Panc1 (cell line): ENCODE results near the gene NPEPL1. TPM values are rescaled to one million over a fixed set of nuclear protein-coding genes. Genes with fewer than 3 reads are reported as not detected.

Experiments
- ATAC-seq: fragments of 200-7000 bp; cut with Tn5 transposase; 2 replicates; pipeline ENCODE4 v1.9.1; 2020; ENCODE audit warnings: mild to moderate bottlenecking, moderate library complexity
- BruUV-seq: library from RNA; stranded (reverse); fragments of 400-500 nt; replicated peaks from 2 replicates; lab custom pipeline; 2021; lab: Mats Ljungman, UMichigan
- CTCF ChIA-PET: fragments of 300-600 bp; sonication (Branson Sonifier 250); formaldehyde crosslinking; loops from one replicate; lab custom pipeline; 2022; ENCODE audit warnings: antibody characterized with exemption; lab: Charles Lee
- POLR2A ChIA-PET: fragments of 300-600 bp; sonication (Branson Sonifier 250); formaldehyde crosslinking; loops from one replicate; lab custom pipeline; 2022; ENCODE audit warnings: antibody characterized with exemption; lab: Charles Lee
- DNase-seq: peaks from one replicate; pipeline ENCODE4 v3.0.0-alpha.2; 2010; ENCODE audit warnings: low read depth, low spot score
- H3K27ac ChIP-seq: 2 replicates; pipeline ENCODE4 v1.5.1; 2011; ENCODE audit warnings: mild to moderate bottlenecking, low read length, inconsistent platforms
- H3K27me3 ChIP-seq: fragments of 200-500 bp; sonication (Bioruptor generic); 2 replicates; pipeline ENCODE4 v1.6.0; 2014; ENCODE audit warnings: low read length, inconsistent platforms; ENCODE audit not compliant: control insufficient read depth, insufficient read depth
- H3K36me3 ChIP-seq: fragments of 200-500 bp; sonication (Bioruptor generic); 2 replicates; pipeline ENCODE4 v1.5.1; 2014; ENCODE audit warnings: inconsistent platforms, mild to moderate bottlenecking, low read length, moderate library complexity; ENCODE audit not compliant: control insufficient read depth, insufficient read depth
- H3K4me1 ChIP-seq: 2 replicates; pipeline ENCODE4 v1.5.1; 2011; ENCODE audit warnings: inconsistent platforms, mild to moderate bottlenecking, low read length, moderate library complexity; ENCODE audit not compliant: control insufficient read depth, insufficient read depth
- H3K4me3 ChIP-seq, 2 experiments: 2 replicates each; pipeline ENCODE4 v1.5.1; 2011 to 2012; ENCODE audit warnings: low read depth in 2 of 2, low read length in 2 of 2, mild to moderate bottlenecking in 2 of 2, inconsistent platforms in 1 of 2, moderate library complexity in 1 of 2
- H3K9me3 ChIP-seq: fragments of 200-500 bp; sonication (Bioruptor generic); 2 replicates; pipeline ENCODE4 v1.5.1; 2014; ENCODE audit warnings: low read depth, mild to moderate bottlenecking, inconsistent platforms, low read length, moderate library complexity; ENCODE audit not compliant: control insufficient read depth, insufficient read depth
- CTCF ChIP-seq: fragments of 450-650 bp; IDR thresholded peaks from 2 replicates; pipeline ENCODE4 v1.5.1; 2017; ENCODE audit warnings: mild to moderate bottlenecking
- POLR2AphosphoS5 ChIP-seq: IDR thresholded peaks from 2 replicates; pipeline ENCODE4 v1.6.1; 2012; ENCODE audit warnings: mild to moderate bottlenecking, low read depth, low read length, moderate library complexity
- REST ChIP-seq, 2 experiments: IDR thresholded peaks; 2 replicates each; pipeline ENCODE4 v1.6.1; 2011 to 2012; ENCODE audit warnings: low read depth in 2 of 2, control low read depth in 1 of 2, low read length in 1 of 2, mild to moderate bottlenecking in 1 of 2, moderate library complexity in 1 of 2; ENCODE audit not compliant: insufficient read depth in 1 of 2
- SIN3A ChIP-seq: IDR thresholded peaks from 2 replicates; pipeline ENCODE4 v1.6.1; 2012; ENCODE audit warnings: low read depth, mild to moderate bottlenecking, low read length, moderate library complexity, borderline replicate concordance; ENCODE audit not compliant: insufficient read depth
- TCF7L2 ChIP-seq: IDR thresholded peaks from 2 replicates; pipeline ENCODE4 v1.6.1; 2011; ENCODE audit warnings: mild to moderate bottlenecking, low read depth, low read length, inconsistent platforms
- in situ Hi-C: cut with HindIII; loops from 2 replicates; pipeline ENCODE4 v1.10.0; 2016; ENCODE audit warnings: low sequenced_read_pairs, low pct_unique_long_range_greater_than_20kb
- intact Hi-C: fragments of 100-400 bp; cut with micrococcal nuclease; formaldehyde crosslinking; loops from one replicate; pipeline ENCODE4 v1.10.0; 2022; ENCODE audit not compliant: unreplicated experiment
- total RNA-seq: library from RNA; stranded (reverse); gene quantifications from one replicate; pipeline ENCODE4 v1.2.1, GENCODE V29; 2021; ENCODE audit not compliant: unreplicated experiment

The NPEPL1 gene
- total RNA-seq, 1 experiment from 2014 or later = 27.4 TPM

GRCh38 chr20:58650776-58651558, 41.6 kb upstream of the NPEPL1 start, which contains the start of gene STX16:
Gene STX16, plus strand, starts transcription at chr20:58651283. Its CDS starts 724 bp downstream, at chr20:58652007.
- H3K27me3 ChIP-seq = no peaks in the 10 kb centered on the region
- DNase-seq = peak; percentile 67
- peak; percentile 94 for ATAC-seq
- H3K9me3 ChIP-seq = no peaks in the 10 kb centered on the region
- POLR2A ChIA-PET = interaction anchor here (0.6 kb wide), 1 partner anchor 38 kb away, joined by 7 read pairs; no protein-coding TSS in a partner anchor
- in situ Hi-C loops = no loop called here
- H3K4me3 ChIP-seq = peak within 1 kb of the TSS; percentile 85 to 97
- intact Hi-C loops = loop anchor here (2.0 kb wide), 1 partner anchor 188 kb away; no protein-coding TSS in a partner anchor
- peaks cover 19% of the 10 kb centered on the region; the same call in 1 of the 2 replicates for H3K4me1 ChIP-seq
- peak; percentile 57; the same call in 1 of the 2 replicates for TF ChIP-seq TCF7L2
- peak in 1 of 2 experiments; percentile 77; a peak in 2 of 4 replicates for TF ChIP-seq REST (IDR thresholded peaks at IDR 0.05; ENCODE audit: insufficient read depth in 1 of 2, low read depth in 2 of 2, low read length in 1 of 2)
- peak; percentile 63; the same call in 1 of the 2 replicates for TF ChIP-seq SIN3A
- TF ChIP-seq POLR2AphosphoS5 = peak; percentile 86
- TF ChIP-seq CTCF = peak; percentile 78
- CTCF ChIA-PET = interaction anchor here (0.5 to 0.9 kb wide), 8 partner anchors 20 to 606 kb away, joined by 3 to 14 read pairs (median 5); no protein-coding TSS in a partner anchor
- H3K36me3 ChIP-seq = peaks cover 9% of the 10 kb centered on the region
- H3K27ac ChIP-seq = peak within 1 kb of the TSS; percentile 97
- BruUV-seq = TSS peak; percentile 91

GRCh38 chr20:58651559-58651945, 41.0 kb upstream of the NPEPL1 start:
- H3K9me3 ChIP-seq = no peaks in the 10 kb centered on the region
- peaks cover 24% of the 10 kb centered on the region; the same call in 1 of the 2 replicates for H3K4me1 ChIP-seq
- peak overlapping the region; percentile 85 to 97 for H3K4me3 ChIP-seq
- ChIA-PET CTCF (interaction anchor here (0.5 to 0.9 kb wide), 3 partner anchors 21 to 409 kb away, joined by 3 to 8 read pairs (median 3); no protein-coding TSS in a partner anchor), POLR2A (interaction anchor here (0.6 kb wide), 2 partner anchors 210 to 969 kb away, joined by 3 read pairs; no protein-coding TSS in a partner anchor)
- intact Hi-C loops (loop anchor here (2.0 kb wide), 1 partner anchor 187 kb away; no protein-coding TSS in a partner anchor), in situ Hi-C loops (no loop called here)
- no peak for TF ChIP-seq CTCF
- no peak for TF ChIP-seq TCF7L2
- no peak for TF ChIP-seq REST (IDR thresholded peaks at IDR 0.05; ENCODE audit: insufficient read depth in 1 of 2, low read depth in 2 of 2, low read length in 1 of 2)
- TF ChIP-seq SIN3A = no peak; the same call in 1 of the 2 replicates
- H3K27ac ChIP-seq = peak overlapping the region; percentile 97
- BruUV-seq = no TSS peak
- no peak for ATAC-seq
- DNase-seq = no peak
- H3K27me3 ChIP-seq = no peaks in the 10 kb centered on the region
- peaks cover 9% of the 10 kb centered on the region for H3K36me3 ChIP-seq
